OCI-LY1 (cell line): ENCODE measurements around the gene D2HGDH.

Experiments
- H2AFZ ChIP-seq: fragments of 200-600 bp; sonication (generic), shearing (Covaris generic); 2 replicates; pipeline ENCODE4 v1.6.0; 2014; ENCODE audit warnings: antibody characterized with exemption, mild to moderate bottlenecking, low read length
- H3F3A ChIP-seq: fragments of 200-600 bp; sonication (generic), shearing (Covaris generic); 2 replicates; pipeline ENCODE4 v1.6.0; 2014; ENCODE audit warnings: mild to moderate bottlenecking, antibody characterized with exemption, low read length, moderate library complexity; ENCODE audit not compliant: insufficient read depth
- H3K27ac ChIP-seq: fragments of 200-600 bp; sonication (generic); 2 replicates; pipeline ENCODE4 v1.5.1; 2014; ENCODE audit warnings: low read length, mixed run types, mild to moderate bottlenecking, low read depth; ENCODE audit not compliant: poor library complexity, severe bottlenecking
- H3K27me3 ChIP-seq: fragments of 200-600 bp; sonication (generic); 2 replicates; pipeline ENCODE4 v1.6.0; 2014; ENCODE audit warnings: antibody characterized with exemption, mild to moderate bottlenecking, low read length, moderate library complexity; ENCODE audit not compliant: insufficient read depth
- H3K36me3 ChIP-seq: fragments of 200-600 bp; sonication (generic); 2 replicates; pipeline ENCODE4 v1.6.1; 2014; ENCODE audit warnings: mild to moderate bottlenecking, antibody characterized with exemption, low read length, moderate library complexity, mixed read lengths; ENCODE audit not compliant: insufficient read depth
- H3K4me1 ChIP-seq: fragments of 200-600 bp; sonication (generic); 2 replicates; pipeline ENCODE4 v1.5.1; 2014; ENCODE audit warnings: mild to moderate bottlenecking, low read length, moderate library complexity; ENCODE audit not compliant: insufficient read depth, severe bottlenecking
- H3K4me2 ChIP-seq: fragments of 200-600 bp; sonication (generic), shearing (Covaris generic); 2 replicates; pipeline ENCODE4 v1.6.1; 2014; ENCODE audit warnings: low read length
- H3K4me3 ChIP-seq: fragments of 200-600 bp; sonication (generic); 2 replicates; pipeline ENCODE4 v1.5.1; 2014; ENCODE audit warnings: low read length, low read depth, mild to moderate bottlenecking, mixed read lengths; ENCODE audit not compliant: poor library complexity, severe bottlenecking
- H3K79me2 ChIP-seq: fragments of 200-600 bp; shearing (Covaris generic); 2 replicates; pipeline ENCODE4 v1.6.1; 2016; ENCODE audit warnings: mixed run types, low read length, mixed read lengths; ENCODE audit not compliant: insufficient read depth
- H3K9ac ChIP-seq: fragments of 200-600 bp; sonication (generic), shearing (Covaris generic); 2 replicates; pipeline ENCODE4 v1.6.1; 2014; ENCODE audit warnings: mild to moderate bottlenecking, low read length, mixed read lengths
- H3K9me2 ChIP-seq: fragments of 200-600 bp; sonication (generic), shearing (Covaris generic); 2 replicates; pipeline ENCODE4 v1.6.1; 2014; ENCODE audit warnings: low read depth, mild to moderate bottlenecking, low read length, mixed read lengths
- H3K9me3 ChIP-seq: fragments of 200-600 bp; shearing (Covaris generic); 2 replicates; pipeline ENCODE4 v1.6.1; 2014; ENCODE audit warnings: low read length, mixed read lengths
- H4K20me1 ChIP-seq: fragments of 200-600 bp; sonication (generic), shearing (Covaris generic); 2 replicates; pipeline ENCODE4 v1.6.0; 2016; ENCODE audit warnings: mild to moderate bottlenecking, low read length; ENCODE audit not compliant: insufficient read depth
- EZH2 ChIP-seq: fragments of 200-600 bp; sonication (generic), shearing (Covaris generic); IDR thresholded peaks from 2 replicates; pipeline ENCODE4 v1.8.0; 2017; ENCODE audit warnings: borderline replicate concordance, mixed run types, mild to moderate bottlenecking, antibody characterized with exemption, low read length, moderate library complexity, mixed read lengths
- TF ChIP-seq, protein P1 (sequence below): fragments of 200-600 bp; sonication (generic), shearing (Covaris generic); IDR thresholded peaks from 2 replicates; pipeline ENCODE4 v1.5.1; 2017; ENCODE audit warnings: mild to moderate bottlenecking, antibody characterized with exemption, low read length, moderate library complexity, mixed read lengths

Gene D2HGDH

DNA sequence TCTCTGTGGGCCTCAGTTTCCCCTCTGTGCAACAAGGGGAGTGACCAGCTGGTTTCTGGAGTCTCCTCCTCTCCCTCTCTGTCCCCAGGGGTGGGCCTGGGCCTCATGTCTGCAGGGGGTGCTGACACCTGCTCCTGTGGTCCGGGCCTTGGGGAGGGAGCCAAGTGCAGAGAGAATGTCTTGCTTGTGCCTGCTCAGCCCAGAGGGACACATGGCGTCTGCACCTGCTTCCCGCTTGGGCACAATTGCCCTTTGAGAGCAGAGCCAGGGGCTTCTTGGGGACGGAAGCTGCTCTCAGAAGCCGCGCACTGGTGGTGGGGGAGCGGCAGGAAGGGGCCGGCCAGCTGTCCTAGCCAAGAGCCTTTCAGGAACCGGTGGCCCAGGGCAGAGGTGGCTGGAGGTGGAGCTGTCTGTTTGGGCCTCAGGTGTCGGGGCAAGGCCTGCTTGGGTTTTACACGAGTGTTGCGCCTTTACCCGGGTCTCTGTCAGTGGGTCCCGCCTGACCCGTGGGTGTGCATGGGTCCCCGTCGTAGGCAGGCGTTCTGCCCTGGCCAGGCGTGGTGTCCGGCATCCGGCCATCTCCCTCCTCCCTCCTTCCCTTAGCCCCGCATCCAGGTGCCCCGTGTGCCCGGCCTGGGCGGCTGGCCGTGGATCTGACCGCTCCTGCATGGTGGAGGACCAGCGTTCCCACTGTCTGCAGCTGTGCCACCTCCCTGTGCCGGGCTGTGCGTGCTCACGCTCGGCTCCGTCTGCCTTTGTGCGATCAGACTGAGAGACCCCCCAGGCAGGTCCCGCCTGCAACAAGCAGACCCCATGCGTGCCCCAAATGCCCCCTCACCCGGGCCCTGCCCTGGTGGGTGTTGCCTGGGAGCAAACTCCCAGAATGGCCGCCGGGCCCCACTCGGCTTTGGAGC is 78.6 kb downstream of the D2HGDH start:
- H3K4me2 ChIP-seq: no peak overlapping the region

DNA sequence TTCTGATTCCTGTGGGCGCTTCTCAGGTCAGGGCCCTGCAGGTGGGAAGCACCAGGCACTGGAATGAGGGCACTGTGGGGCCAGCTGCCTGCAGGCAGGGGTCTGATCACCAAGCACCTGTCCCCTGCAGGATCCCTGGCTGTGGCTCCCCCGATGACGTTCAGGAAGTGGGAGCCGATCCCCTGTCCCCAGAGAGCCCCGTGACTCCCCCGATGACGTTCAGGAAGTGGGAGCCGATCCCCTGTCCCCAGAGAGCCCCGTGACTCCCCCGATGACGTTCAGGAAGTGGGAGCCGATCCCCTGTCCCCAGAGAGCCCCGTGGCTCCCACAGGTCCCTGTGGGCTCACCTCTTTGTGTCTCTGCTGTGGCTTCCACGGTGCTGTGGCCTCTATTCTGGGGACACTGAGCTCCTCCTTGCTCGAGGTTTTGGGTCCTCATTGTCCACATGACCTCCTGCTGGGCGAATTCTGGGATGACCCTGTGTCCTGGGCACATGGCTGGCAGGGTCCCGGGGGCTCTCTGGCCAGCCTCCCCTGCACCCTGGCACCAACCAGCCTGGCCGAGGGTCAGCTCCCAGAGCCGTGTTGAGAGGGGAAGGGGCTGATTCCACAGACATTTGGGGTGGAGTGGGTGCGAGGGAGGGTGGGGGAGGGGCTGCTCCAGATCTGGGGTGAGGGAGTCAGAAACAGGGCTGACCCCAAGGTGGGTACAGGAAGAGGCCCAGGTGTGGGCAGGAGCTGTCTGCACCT is 79.4 kb downstream of the D2HGDH start:
- H3K4me3 ChIP-seq: no peak overlapping the region

More for the DNA sequence above, 78.6 kb downstream of the D2HGDH start:
- no peak overlapping the region for H3K9ac ChIP-seq
- TF ChIP-seq, protein P1, sequence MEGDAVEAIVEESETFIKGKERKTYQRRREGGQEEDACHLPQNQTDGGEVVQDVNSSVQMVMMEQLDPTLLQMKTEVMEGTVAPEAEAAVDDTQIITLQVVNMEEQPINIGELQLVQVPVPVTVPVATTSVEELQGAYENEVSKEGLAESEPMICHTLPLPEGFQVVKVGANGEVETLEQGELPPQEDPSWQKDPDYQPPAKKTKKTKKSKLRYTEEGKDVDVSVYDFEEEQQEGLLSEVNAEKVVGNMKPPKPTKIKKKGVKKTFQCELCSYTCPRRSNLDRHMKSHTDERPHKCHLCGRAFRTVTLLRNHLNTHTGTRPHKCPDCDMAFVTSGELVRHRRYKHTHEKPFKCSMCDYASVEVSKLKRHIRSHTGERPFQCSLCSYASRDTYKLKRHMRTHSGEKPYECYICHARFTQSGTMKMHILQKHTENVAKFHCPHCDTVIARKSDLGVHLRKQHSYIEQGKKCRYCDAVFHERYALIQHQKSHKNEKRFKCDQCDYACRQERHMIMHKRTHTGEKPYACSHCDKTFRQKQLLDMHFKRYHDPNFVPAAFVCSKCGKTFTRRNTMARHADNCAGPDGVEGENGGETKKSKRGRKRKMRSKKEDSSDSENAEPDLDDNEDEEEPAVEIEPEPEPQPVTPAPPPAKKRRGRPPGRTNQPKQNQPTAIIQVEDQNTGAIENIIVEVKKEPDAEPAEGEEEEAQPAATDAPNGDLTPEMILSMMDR: no peak
- no peak for TF ChIP-seq EZH2
- no peaks in the 10 kb centered on the region for H3K36me3 ChIP-seq
- no peaks in the 10 kb centered on the region for H3K79me2 ChIP-seq
- H3K9me3 ChIP-seq: no peaks in the 10 kb centered on the region
- no peaks in the 10 kb centered on the region for H3K4me1 ChIP-seq
- H3K27ac ChIP-seq: no peak overlapping the region
- H3K4me3 ChIP-seq: no peak overlapping the region
- no peaks in the 10 kb centered on the region for H3F3A ChIP-seq
- no peak overlapping the region for H2AFZ ChIP-seq
- no peaks in the 10 kb centered on the region for H4K20me1 ChIP-seq
- no peaks in the 10 kb centered on the region for H3K9me2 ChIP-seq
- no peaks in the 10 kb centered on the region for H3K27me3 ChIP-seq

DNA sequence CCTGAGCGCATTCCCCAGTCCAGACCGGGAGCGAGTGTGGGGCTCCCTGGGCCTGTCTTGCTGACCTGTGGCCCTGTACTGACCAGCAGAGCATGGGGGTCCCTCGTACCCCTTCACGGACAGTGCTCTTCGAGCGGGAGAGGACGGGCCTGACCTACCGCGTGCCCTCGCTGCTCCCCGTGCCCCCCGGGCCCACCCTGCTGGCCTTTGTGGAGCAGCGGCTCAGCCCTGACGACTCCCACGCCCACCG is 79.9 kb downstream of the D2HGDH start:
- H2AFZ ChIP-seq: no peak overlapping the region

More for the DNA sequence above, 79.4 kb downstream of the D2HGDH start:
- no peak overlapping the region for H2AFZ ChIP-seq
- no peaks in the 10 kb centered on the region for H3K4me1 ChIP-seq
- H3K27me3 ChIP-seq: no peaks in the 10 kb centered on the region
- no peaks in the 10 kb centered on the region for H3K9me2 ChIP-seq
- no peaks in the 10 kb centered on the region for H3K79me2 ChIP-seq
- no peak overlapping the region for H3K27ac ChIP-seq
- TF ChIP-seq, protein P1: no peak
- no peak for TF ChIP-seq EZH2
- no peaks in the 10 kb centered on the region for H3F3A ChIP-seq
- no peaks in the 10 kb centered on the region for H3K36me3 ChIP-seq
- H3K4me2 ChIP-seq: no peak overlapping the region
- H4K20me1 ChIP-seq: no peaks in the 10 kb centered on the region
- no peak overlapping the region for H3K9ac ChIP-seq
- H3K9me3 ChIP-seq: no peaks in the 10 kb centered on the region

More for the DNA sequence above, 79.9 kb downstream of the D2HGDH start:
- Histone ChIP-seq H3K27me3 (no peaks in the 10 kb centered on the region), H3F3A (no peaks in the 10 kb centered on the region), H3K9ac (no peak overlapping the region), H3K27ac (no peak overlapping the region), H3K36me3 (no peaks in the 10 kb centered on the region), H3K4me1 (no peaks in the 10 kb centered on the region), H3K4me2 (no peak overlapping the region), H3K79me2 (no peaks in the 10 kb centered on the region), H3K9me3 (no peaks in the 10 kb centered on the region), H3K9me2 (no peaks in the 10 kb centered on the region), H4K20me1 (no peaks in the 10 kb centered on the region), H3K4me3 (no peak overlapping the region)
- TF ChIP-seq, protein P1: no peak
- TF ChIP-seq EZH2: no peak
